Measurements from ENCODE around the gene NRARP.
A peak's percentile ranks its signal among the peaks of the same experiment; 100 is the strongest.

GRCh38 chr9:137320555-137321384 is 18.7 kb upstream of the NRARP start:
- TF ChIP-seq POLR2A (IDR thresholded peaks at IDR 0.05; ENCODE audit: low read depth, low read length), result no peak
- TF ChIP-seq POLR2AphosphoS5 (IDR thresholded peaks at IDR 0.05; ENCODE audit: low read depth, low read length), result no peak
- no peak for TF ChIP-seq TAF1 (IDR thresholded peaks at IDR 0.05; ENCODE audit: low read depth, low read length)
- TF ChIP-seq SPI1 (IDR thresholded peaks at IDR 0.05; ENCODE audit: low read depth, low read length), result peak; percentile 65

All from GM12891 (cell line).